ENCODE data around the gene SSB. TPM values are rescaled to one million over a fixed set of nuclear protein-coding genes. Genes with fewer than 3 reads are reported as not detected.

SSB gene
- total RNA-seq: 94.7 and 100 TPM in 2 replicates

GRCh38 chr2:169798718-169799592 lies at the start of gene SSB:
SSB (plus strand) TSS chr2:169798871; CDS start chr2:169800961, 2,090 bp downstream.
- ChIA-PET CTCF (interaction anchor here (1.9 kb wide), 1 partner anchor 29 kb away, joined by 7 read pairs; the partner anchor contains the start of gene UBR3), POLR2A (interaction anchor here (0.5 to 2.9 kb wide), 11 partner anchors 9 to 913 kb away, joined by 3 to 26 read pairs (median 4); partner anchors contain the start of genes BBS5, METTL5, PPIG and UBR3)
- TF ChIP-seq CTCF (IDR thresholded peaks at IDR 0.05): no peak
- DNase-seq (peak; percentile 89), ATAC-seq (ENCODE audit: low read depth) (peak; percentile 96)
- peak within 1 kb of the TSS; percentile 94 for H3K27ac Mint-ChIP-seq
- no peaks in the 10 kb centered on the region for H3K27me3 Mint-ChIP-seq
- intact Hi-C loops (cut with micrococcal nuclease): loop anchor here (1.0 to 2.0 kb wide), 7 partner anchors 25 to 1130 kb away; partner anchors contain the start of genes CFAP210, FASTKD1, GORASP2 and KLHL23
- H3K36me3 Mint-ChIP-seq (ENCODE audit: low read depth): peaks cover 23% of the 10 kb centered on the region
- no peaks in the 10 kb centered on the region for H3K9me3 Mint-ChIP-seq
- peaks cover 22% of the 10 kb centered on the region for H3K4me1 Mint-ChIP-seq
- H3K4me3 Mint-ChIP-seq: peak within 1 kb of the TSS; percentile 91

GRCh38 chr2:169752752-169753151 lies 45.9 kb upstream of the SSB start:
- CTCF ChIA-PET: no interaction called here
- no peak overlapping the region for H3K27ac Mint-ChIP-seq
- H3K4me1 Mint-ChIP-seq: no peaks in the 10 kb centered on the region
- intact Hi-C loops (cut with micrococcal nuclease): no loop called here
- no peaks in the 10 kb centered on the region for H3K36me3 Mint-ChIP-seq (ENCODE audit: low read depth)
- no peaks in the 10 kb centered on the region for H3K9me3 Mint-ChIP-seq
- TF ChIP-seq CTCF (IDR thresholded peaks at IDR 0.05): no peak
- POLR2A ChIA-PET: no interaction called here
- no peak for ATAC-seq (ENCODE audit: low read depth)
- no peak overlapping the region for H3K4me3 Mint-ChIP-seq
- no peaks in the 10 kb centered on the region for H3K27me3 Mint-ChIP-seq
- no peak for DNase-seq

GRCh38 chr2:169755083-169755870 lies 43.4 kb upstream of the SSB start:
- Mint-ChIP-seq H3K4me1 (no peaks in the 10 kb centered on the region), H3K4me3 (no peak overlapping the region), H3K36me3 (ENCODE audit: low read depth) (no peaks in the 10 kb centered on the region), H3K27me3 (no peaks in the 10 kb centered on the region), H3K9me3 (no peaks in the 10 kb centered on the region), H3K27ac (no peak overlapping the region)
- intact Hi-C loops (cut with micrococcal nuclease): no loop called here
- TF ChIP-seq CTCF (IDR thresholded peaks at IDR 0.05): no peak
- POLR2A ChIA-PET: no interaction called here
- ATAC-seq (ENCODE audit: low read depth): no peak
- CTCF ChIA-PET: no interaction called here
- no peak for DNase-seq

- ChIA-PET POLR2A (no interaction called here), CTCF (no interaction called here)
- TF ChIP-seq CTCF (IDR thresholded peaks at IDR 0.05): no peak
- Mint-ChIP-seq H3K36me3 (ENCODE audit: low read depth) (no peaks in the 10 kb centered on the region), H3K27me3 (no peaks in the 10 kb centered on the region), H3K9me3 (no peaks in the 10 kb centered on the region), H3K4me3 (no peak overlapping the region), H3K4me1 (no peaks in the 10 kb centered on the region), H3K27ac (no peak overlapping the region)
- no peak for DNase-seq
- ATAC-seq (ENCODE audit: low read depth): no peak
- intact Hi-C loops (cut with micrococcal nuclease): no loop called here
These were observed 42.3 kb upstream of the SSB start for GRCh38 chr2:169756342-169756741.

GRCh38 chr2:169757356-169757755 lies 41.3 kb upstream of the SSB start:
- Mint-ChIP-seq H3K4me3 (no peak overlapping the region), H3K27me3 (no peaks in the 10 kb centered on the region), H3K9me3 (no peaks in the 10 kb centered on the region), H3K36me3 (ENCODE audit: low read depth) (no peaks in the 10 kb centered on the region), H3K27ac (no peak overlapping the region), H3K4me1 (no peaks in the 10 kb centered on the region)
- POLR2A ChIA-PET: no interaction called here
- no peak for TF ChIP-seq CTCF (IDR thresholded peaks at IDR 0.05)
- no peak for DNase-seq
- CTCF ChIA-PET: no interaction called here
- intact Hi-C loops (cut with micrococcal nuclease): no loop called here
- no peak for ATAC-seq (ENCODE audit: low read depth)
